K562 (cell line): ENCODE data around the gene MRGPRD.

ENCODE experiments used
- CHD7 ChIP-seq: fragments of 200-600 bp; sonication (generic); IDR thresholded peaks from one replicate; pipeline ENCODE4 v1.6.1; 2012; ENCODE audit warnings: mild to moderate bottlenecking, low read depth, low read length, inconsistent platforms
- RBM22 ChIP-seq: fragments of 200-400 bp; formaldehyde crosslinking; IDR thresholded peaks from 2 replicates; pipeline ENCODE4 v1.6.1; 2018; ENCODE audit warnings: low read length, low read depth; ENCODE audit not compliant: poor library complexity, severe bottlenecking
- SP2 ChIP-seq: IDR thresholded peaks from 2 replicates; pipeline ENCODE4 v1.6.1; 2011; ENCODE audit warnings: mild to moderate bottlenecking, low read depth, low read length, moderate library complexity; ENCODE audit not compliant: poor library complexity, severe bottlenecking; ENCODE audit errors: extremely low read depth
- STAG1 ChIP-seq: sonication (generic); formaldehyde crosslinking; IDR thresholded peaks from 2 replicates; pipeline ENCODE4 v1.5.0; 2020; ENCODE audit warnings: missing genetic modification reagents, borderline replicate concordance
- ZC3H4 ChIP-seq: sonication (generic); formaldehyde crosslinking; IDR thresholded peaks from 2 replicates; pipeline ENCODE4 v1.9.0; 2021; ENCODE audit warnings: missing genetic modification reagents, borderline replicate concordance
- ZNF780A ChIP-seq: fragments of 250-450 bp; sonication (Bioruptor Pico); IDR thresholded peaks from 2 replicates; pipeline ENCODE4 v1.5.0; 2021; ENCODE audit warnings: mild to moderate bottlenecking
- TF ChIP-seq, protein P1 (sequence below), 2 experiments: fragments of 450-650 bp; formaldehyde crosslinking in 1 of 2; IDR thresholded peaks; 2 replicates each; pipeline versions ENCODE4 v1.4.0 to v1.6.1; 2014 to 2020; ENCODE audit warnings: mild to moderate bottlenecking in 2 of 2, borderline replicate concordance in 1 of 2, low read depth in 1 of 2

DNA sequence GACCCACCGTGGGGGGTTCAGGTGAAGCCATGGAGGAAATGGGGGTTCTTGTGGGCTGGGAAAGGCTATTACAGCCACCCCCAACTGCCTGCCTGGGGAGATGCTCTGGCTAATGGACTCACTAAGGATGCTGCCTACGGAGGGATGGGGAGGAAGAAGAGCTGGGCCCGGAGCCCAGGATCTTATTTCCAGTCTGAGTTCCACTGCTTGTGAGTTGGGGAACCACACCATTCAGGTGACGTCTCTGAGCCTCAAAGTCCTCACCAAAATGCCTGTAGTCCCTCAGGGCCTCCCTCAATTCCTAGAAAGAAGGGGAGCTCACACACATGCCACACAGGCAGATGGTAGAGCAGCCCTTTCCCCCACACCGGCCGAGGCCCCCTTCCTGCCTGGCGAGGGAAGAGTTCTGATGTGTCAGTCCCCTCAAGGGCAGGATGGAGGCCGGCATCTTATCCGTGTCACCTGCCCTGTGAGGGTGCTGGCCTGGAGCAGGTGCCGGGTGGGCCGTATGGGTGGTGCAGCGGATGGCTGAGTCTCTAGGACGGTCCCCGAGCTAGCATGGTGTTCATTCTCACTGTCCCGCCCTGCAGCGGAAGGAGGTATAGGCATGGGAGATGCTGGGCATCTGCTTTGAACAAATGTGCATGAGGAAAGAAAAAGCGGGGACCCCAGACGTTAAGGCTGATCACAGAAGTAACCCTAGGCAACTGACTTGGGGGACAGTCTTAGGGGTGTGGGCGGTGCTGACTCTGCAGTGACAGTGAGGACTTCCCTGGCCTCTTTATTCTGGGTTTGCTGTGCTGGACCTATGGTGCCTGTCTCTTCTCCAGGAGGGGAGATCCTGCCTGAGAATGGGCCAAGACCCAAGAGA, 16.6 kb upstream of the MRGPRD start:
- no peak for TF ChIP-seq SP2
- no peak for TF ChIP-seq CHD7
- TF ChIP-seq, protein P1, sequence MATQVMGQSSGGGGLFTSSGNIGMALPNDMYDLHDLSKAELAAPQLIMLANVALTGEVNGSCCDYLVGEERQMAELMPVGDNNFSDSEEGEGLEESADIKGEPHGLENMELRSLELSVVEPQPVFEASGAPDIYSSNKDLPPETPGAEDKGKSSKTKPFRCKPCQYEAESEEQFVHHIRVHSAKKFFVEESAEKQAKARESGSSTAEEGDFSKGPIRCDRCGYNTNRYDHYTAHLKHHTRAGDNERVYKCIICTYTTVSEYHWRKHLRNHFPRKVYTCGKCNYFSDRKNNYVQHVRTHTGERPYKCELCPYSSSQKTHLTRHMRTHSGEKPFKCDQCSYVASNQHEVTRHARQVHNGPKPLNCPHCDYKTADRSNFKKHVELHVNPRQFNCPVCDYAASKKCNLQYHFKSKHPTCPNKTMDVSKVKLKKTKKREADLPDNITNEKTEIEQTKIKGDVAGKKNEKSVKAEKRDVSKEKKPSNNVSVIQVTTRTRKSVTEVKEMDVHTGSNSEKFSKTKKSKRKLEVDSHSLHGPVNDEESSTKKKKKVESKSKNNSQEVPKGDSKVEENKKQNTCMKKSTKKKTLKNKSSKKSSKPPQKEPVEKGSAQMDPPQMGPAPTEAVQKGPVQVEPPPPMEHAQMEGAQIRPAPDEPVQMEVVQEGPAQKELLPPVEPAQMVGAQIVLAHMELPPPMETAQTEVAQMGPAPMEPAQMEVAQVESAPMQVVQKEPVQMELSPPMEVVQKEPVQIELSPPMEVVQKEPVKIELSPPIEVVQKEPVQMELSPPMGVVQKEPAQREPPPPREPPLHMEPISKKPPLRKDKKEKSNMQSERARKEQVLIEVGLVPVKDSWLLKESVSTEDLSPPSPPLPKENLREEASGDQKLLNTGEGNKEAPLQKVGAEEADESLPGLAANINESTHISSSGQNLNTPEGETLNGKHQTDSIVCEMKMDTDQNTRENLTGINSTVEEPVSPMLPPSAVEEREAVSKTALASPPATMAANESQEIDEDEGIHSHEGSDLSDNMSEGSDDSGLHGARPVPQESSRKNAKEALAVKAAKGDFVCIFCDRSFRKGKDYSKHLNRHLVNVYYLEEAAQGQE (IDR thresholded peaks at IDR 0.05; ENCODE audit: borderline replicate concordance), result no peak
- TF ChIP-seq, protein P1 (CRISPR knock-in tag; IDR thresholded peaks at IDR 0.05; ENCODE audit: low read depth), result no peak
- TF ChIP-seq RBM22, result no peak
- TF ChIP-seq STAG1 (CRISPR knock-in tag), result no peak
- TF ChIP-seq ZC3H4, result no peak
- no peak for TF ChIP-seq ZNF780A
